C4-2B (cell line): ENCODE measurements around the gene FLG2.
"Not testable (repeated sequence)": the region's sequence is repeated elsewhere in the genome, so short reads cannot be mapped to it uniquely, and the experiment has no call there.

Experiments used
- CTCF ChIP-seq: fragments of 450-650 bp; conservative IDR thresholded peaks from 2 replicates; pipeline ENCODE4 v1.5.1; 2017; ENCODE audit warnings: mild to moderate bottlenecking
- ZFX ChIP-seq: fragments of 450-650 bp; IDR thresholded peaks from 2 replicates; pipeline ENCODE4 v1.6.1; 2017

- TF ChIP-seq CTCF, ZFX: not testable (repeated sequence)
Observed at GRCh38 chr1:152304773-152305172, 55.0 kb downstream of the FLG2 start.
